SK-N-SH (cell line): ENCODE data around the gene SCAPER. TPM values are rescaled to one million over a fixed set of nuclear protein-coding genes. Genes with fewer than 3 reads are reported as not detected.

Experiments used
- CTCF ChIA-PET: fragments of 300-600, 350-600 bp; formaldehyde crosslinking; extraction: SDS; loops from one replicate; lab custom pipeline; 2021; lab: Yijun Ruan, JAX
- POLR2A ChIA-PET: fragments of 350-600 bp; sonication (Branson Sonifier 250); formaldehyde crosslinking; extraction: SDS; loops from one replicate; lab custom pipeline; 2020; ENCODE audit warnings: antibody characterized with exemption, inconsistent platforms; lab: Yijun Ruan, JAX
- DNase-seq: peaks from one replicate; pipeline ENCODE4 v3.0.0; 2012
- H2AFZ ChIP-seq: fragments of 200-600 bp; sonication (generic); 2 replicates; pipeline ENCODE4 v1.8.1; 2016; ENCODE audit warnings: antibody characterized with exemption, mild to moderate bottlenecking, low read depth
- H3F3A ChIP-seq: fragments of 200-600 bp; sonication (generic); replicated peaks from 2 replicates; pipeline ENCODE3; 2016; ENCODE audit warnings: antibody characterized with exemption, mild to moderate bottlenecking; ENCODE audit not compliant: insufficient read depth
- H3K27ac ChIP-seq, 2 experiments: fragments of 200-500 bp in 1 of 2; fragments of 200-600 bp in 1 of 2; sonication (Bioruptor generic) in 1 of 2; sonication (generic), shearing (Covaris generic) in 1 of 2; 2 replicates each; pipeline versions ENCODE4 v1.5.1 to v1.6.1; 2014 to 2016; ENCODE audit warnings: low read depth in 2 of 2, inconsistent platforms in 1 of 2, low read length in 1 of 2, mild to moderate bottlenecking in 1 of 2, mixed read lengths in 1 of 2
- H3K27me3 ChIP-seq: fragments of 200-600 bp; sonication (generic), shearing (Covaris generic); 2 replicates; pipeline ENCODE4 v1.6.1; 2016; ENCODE audit warnings: mixed run types; ENCODE audit not compliant: insufficient read depth
- H3K36me3 ChIP-seq, 2 experiments: fragments of 200-500 bp in 1 of 2; fragments of 200-600 bp in 1 of 2; sonication (Bioruptor generic) in 1 of 2; sonication (generic) in 1 of 2; replicated peaks in 1 of 2; 2 replicates each; pipeline versions ENCODE3 to v1.5.1; 2014 to 2016; ENCODE audit warnings: low read length in 1 of 2, mild to moderate bottlenecking in 1 of 2; ENCODE audit not compliant: insufficient read depth in 2 of 2, control insufficient read depth in 1 of 2
- H3K4me1 ChIP-seq, 2 experiments: fragments of 200-500 bp in 1 of 2; fragments of 200-600 bp in 1 of 2; sonication (Bioruptor generic) in 1 of 2; sonication (generic), shearing (Covaris generic) in 1 of 2; 2 replicates each; pipeline versions ENCODE4 v1.5.1 to v1.6.1; 2014 to 2016; ENCODE audit warnings: low read depth in 1 of 2, low read length in 1 of 2, mixed run types in 1 of 2; ENCODE audit not compliant: insufficient read depth in 2 of 2, control insufficient read depth in 1 of 2
- H3K4me2 ChIP-seq: fragments of 200-600 bp; sonication (generic), shearing (Covaris generic); 2 replicates; pipeline ENCODE4 v1.6.1; 2017; ENCODE audit warnings: mixed run types
- H3K4me3 ChIP-seq, 2 experiments: fragments of 200-500 bp in 1 of 2; fragments of 200-600 bp in 1 of 2; sonication (Bioruptor generic) in 1 of 2; sonication (generic), shearing (Covaris generic) in 1 of 2; 2 replicates each; pipeline versions ENCODE4 v1.5.1 to v1.8.1; 2014 to 2016; ENCODE audit warnings: low read depth in 2 of 2, inconsistent platforms in 1 of 2, low read length in 1 of 2, mild to moderate bottlenecking in 1 of 2, mixed read lengths in 1 of 2, moderate library complexity in 1 of 2
- H3K79me2 ChIP-seq: fragments of 200-600 bp; sonication (generic); 2 replicates; pipeline ENCODE4 v1.8.1; 2017; ENCODE audit warnings: mild to moderate bottlenecking; ENCODE audit not compliant: insufficient read depth
- H3K9ac ChIP-seq: fragments of 200-600 bp; sonication (generic); 2 replicates; pipeline ENCODE4 v1.6.1; 2017; ENCODE audit warnings: mixed run types
- H3K9me2 ChIP-seq: fragments of 200-600 bp; sonication (generic); 2 replicates; pipeline ENCODE4 v1.6.1; 2017; ENCODE audit warnings: mixed run types
- H3K9me3 ChIP-seq: fragments of 200-600 bp; sonication (generic); 2 replicates; pipeline ENCODE4 v1.6.1; 2017; ENCODE audit warnings: mixed run types, mild to moderate bottlenecking, moderate library complexity
- H4K20me1 ChIP-seq: fragments of 200-600 bp; sonication (generic); 2 replicates; pipeline ENCODE4 v1.6.1; 2017; ENCODE audit warnings: mild to moderate bottlenecking, mixed run types; ENCODE audit not compliant: insufficient read depth
- ELF1 ChIP-seq: IDR thresholded peaks from 2 replicates; pipeline ENCODE4 v1.4.0; 2012
- EZH2phosphoT487 ChIP-seq: fragments of 200-600 bp; sonication (generic); IDR thresholded peaks from 2 replicates; pipeline ENCODE4 v1.6.1; 2017; ENCODE audit warnings: low read depth, mixed run types, mild to moderate bottlenecking, antibody characterized with exemption, moderate library complexity, borderline replicate concordance
- FOXM1 ChIP-seq: IDR thresholded peaks from 2 replicates; pipeline ENCODE4 v1.4.0; 2012; ENCODE audit warnings: low read depth, mild to moderate bottlenecking
- GABPA ChIP-seq: IDR thresholded peaks from 2 replicates; pipeline ENCODE4 v1.4.0; 2012; ENCODE audit warnings: low read depth, mild to moderate bottlenecking
- POLR2AphosphoS5 ChIP-seq: IDR thresholded peaks from 2 replicates; pipeline ENCODE4 v1.6.1; 2012; ENCODE audit warnings: low read depth, low read length
- RAD21 ChIP-seq: IDR thresholded peaks from 2 replicates; pipeline ENCODE4 v1.6.1; 2012; ENCODE audit warnings: mild to moderate bottlenecking, low read length
- TAF1 ChIP-seq: IDR thresholded peaks from 2 replicates; pipeline ENCODE4 v1.6.1; 2012; ENCODE audit warnings: low read depth, mild to moderate bottlenecking, low read length, moderate library complexity, borderline replicate concordance
- TCF12 ChIP-seq: IDR thresholded peaks from 2 replicates; pipeline ENCODE4 v1.4.0; 2012
- TEAD4 ChIP-seq: IDR thresholded peaks from 2 replicates; pipeline ENCODE4 v1.4.0; 2012; ENCODE audit warnings: mild to moderate bottlenecking, borderline replicate concordance; ENCODE audit not compliant: insufficient read depth
- YY1 ChIP-seq: IDR thresholded peaks from 2 replicates; pipeline ENCODE4 v1.4.0; 2012; ENCODE audit warnings: low read depth, mild to moderate bottlenecking
- WGBS: methylation state at CpG from one replicate; pipeline ENCODE4 v1.1.6; 2017; ENCODE audit warnings: low lambda C conversion rate; 5-methylcytosine and 5-hydroxymethylcytosine counted together
- polyA plus RNA-seq, 3 experiments: library from polyadenylated mRNA; depleted of rRNA; stranded (reverse); fragments of >200 nt; gene quantifications; 2 replicates each; pipeline ENCODE4 v1.2.3, GENCODE V29; 2012
- TF ChIP-seq, protein P1 (sequence below): IDR thresholded peaks from 2 replicates; pipeline ENCODE4 v1.6.1; 2012; ENCODE audit warnings: mild to moderate bottlenecking, low read depth, low read length, moderate library complexity
- TF ChIP-seq, protein P2 (sequence below): IDR thresholded peaks from 2 replicates; pipeline ENCODE4 v1.4.0; 2012; ENCODE audit warnings: low read depth
- TF ChIP-seq, protein P3 (sequence below): IDR thresholded peaks from 2 replicates; pipeline ENCODE4 v1.4.0; 2012; ENCODE audit warnings: low read depth, borderline replicate concordance
- TF ChIP-seq, protein P4 (sequence below): fragments of 150-350 bp; IDR thresholded peaks from 2 replicates; pipeline ENCODE4 v1.6.1; 2016; ENCODE audit warnings: mild to moderate bottlenecking, low read depth, low read length
- TF ChIP-seq, protein P5 (sequence below): fragments of 200-600 bp; sonication (generic); IDR thresholded peaks from 2 replicates; pipeline ENCODE4 v1.6.1; 2017; ENCODE audit warnings: antibody characterized with exemption, mild to moderate bottlenecking, moderate library complexity

The SCAPER gene
- polyA plus RNA-seq, 1 of the 3 experiments (the other 2 are of a cell fraction): 1.8 TPM

DNA sequence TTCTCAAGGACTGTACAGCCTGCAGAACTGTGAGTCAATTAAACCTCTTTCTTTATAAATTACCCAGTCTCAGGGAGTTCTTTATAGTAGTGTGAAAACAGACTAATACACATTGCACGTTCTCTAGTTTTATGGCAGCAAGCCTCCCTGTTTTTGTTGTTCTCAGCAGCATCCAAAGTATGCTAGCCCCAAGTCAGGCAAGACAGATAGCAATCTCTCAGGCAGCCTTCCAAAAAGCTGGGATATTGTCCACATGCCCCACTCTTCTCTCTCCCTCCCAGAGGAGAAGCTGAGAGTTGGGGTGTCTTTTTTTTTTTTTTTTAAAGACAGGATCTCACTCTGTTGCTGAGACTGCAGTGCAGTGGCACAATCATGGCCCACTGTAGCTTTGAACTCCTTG lies 438.0 kb downstream of the SCAPER start (continued):
- TF ChIP-seq, protein P1, sequence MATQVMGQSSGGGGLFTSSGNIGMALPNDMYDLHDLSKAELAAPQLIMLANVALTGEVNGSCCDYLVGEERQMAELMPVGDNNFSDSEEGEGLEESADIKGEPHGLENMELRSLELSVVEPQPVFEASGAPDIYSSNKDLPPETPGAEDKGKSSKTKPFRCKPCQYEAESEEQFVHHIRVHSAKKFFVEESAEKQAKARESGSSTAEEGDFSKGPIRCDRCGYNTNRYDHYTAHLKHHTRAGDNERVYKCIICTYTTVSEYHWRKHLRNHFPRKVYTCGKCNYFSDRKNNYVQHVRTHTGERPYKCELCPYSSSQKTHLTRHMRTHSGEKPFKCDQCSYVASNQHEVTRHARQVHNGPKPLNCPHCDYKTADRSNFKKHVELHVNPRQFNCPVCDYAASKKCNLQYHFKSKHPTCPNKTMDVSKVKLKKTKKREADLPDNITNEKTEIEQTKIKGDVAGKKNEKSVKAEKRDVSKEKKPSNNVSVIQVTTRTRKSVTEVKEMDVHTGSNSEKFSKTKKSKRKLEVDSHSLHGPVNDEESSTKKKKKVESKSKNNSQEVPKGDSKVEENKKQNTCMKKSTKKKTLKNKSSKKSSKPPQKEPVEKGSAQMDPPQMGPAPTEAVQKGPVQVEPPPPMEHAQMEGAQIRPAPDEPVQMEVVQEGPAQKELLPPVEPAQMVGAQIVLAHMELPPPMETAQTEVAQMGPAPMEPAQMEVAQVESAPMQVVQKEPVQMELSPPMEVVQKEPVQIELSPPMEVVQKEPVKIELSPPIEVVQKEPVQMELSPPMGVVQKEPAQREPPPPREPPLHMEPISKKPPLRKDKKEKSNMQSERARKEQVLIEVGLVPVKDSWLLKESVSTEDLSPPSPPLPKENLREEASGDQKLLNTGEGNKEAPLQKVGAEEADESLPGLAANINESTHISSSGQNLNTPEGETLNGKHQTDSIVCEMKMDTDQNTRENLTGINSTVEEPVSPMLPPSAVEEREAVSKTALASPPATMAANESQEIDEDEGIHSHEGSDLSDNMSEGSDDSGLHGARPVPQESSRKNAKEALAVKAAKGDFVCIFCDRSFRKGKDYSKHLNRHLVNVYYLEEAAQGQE: no peak

DNA sequence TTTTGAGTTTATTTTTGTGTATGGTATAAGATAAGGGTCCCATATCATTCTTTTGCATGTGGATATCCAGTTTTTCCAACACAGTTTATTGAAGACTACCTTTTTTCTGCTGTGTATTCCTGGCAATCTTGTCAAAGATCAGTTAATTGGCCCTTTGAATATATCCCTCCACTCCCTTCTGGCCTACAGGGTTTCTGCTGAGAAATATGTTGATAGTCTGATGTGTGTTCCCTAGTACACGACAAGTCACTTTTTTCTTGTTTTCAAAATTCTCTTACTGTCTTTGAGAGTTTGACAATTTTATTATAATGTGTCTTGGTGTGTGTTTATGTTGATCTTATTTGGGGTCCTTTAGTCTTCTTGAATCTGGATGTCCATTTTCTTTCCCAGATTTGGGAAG lies 439.4 kb downstream of the SCAPER start:
- Histone ChIP-seq H3F3A (no peaks in the 10 kb centered on the region), H3K36me3 (peaks cover 0 to 4% of the 10 kb centered on the region in 2 experiments), H3K27ac (no peak overlapping the region), H3K4me2 (no peak overlapping the region), H3K27me3 (no peaks in the 10 kb centered on the region), H4K20me1 (no peaks in the 10 kb centered on the region), H3K79me2 (no peaks in the 10 kb centered on the region), H3K9me3 (no peaks in the 10 kb centered on the region; the same call in 1 of the 2 replicates), H3K9me2 (no peaks in the 10 kb centered on the region), H3K9ac (no peak overlapping the region), H3K4me3 (no peak overlapping the region), H3K4me1 (no peaks in the 10 kb centered on the region), H2AFZ (no peak overlapping the region)
- TF ChIP-seq TEAD4 (no peak), TCF12 (no peak), RAD21 (no peak), EZH2phosphoT487 (no peak), TAF1 (no peak), FOXM1 (no peak), ELF1 (no peak), YY1 (no peak), POLR2AphosphoS5 (no peak), GABPA (no peak)
- TF ChIP-seq, protein P2, sequence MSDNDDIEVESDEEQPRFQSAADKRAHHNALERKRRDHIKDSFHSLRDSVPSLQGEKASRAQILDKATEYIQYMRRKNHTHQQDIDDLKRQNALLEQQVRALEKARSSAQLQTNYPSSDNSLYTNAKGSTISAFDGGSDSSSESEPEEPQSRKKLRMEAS: no peak
- TF ChIP-seq, protein P3, sequence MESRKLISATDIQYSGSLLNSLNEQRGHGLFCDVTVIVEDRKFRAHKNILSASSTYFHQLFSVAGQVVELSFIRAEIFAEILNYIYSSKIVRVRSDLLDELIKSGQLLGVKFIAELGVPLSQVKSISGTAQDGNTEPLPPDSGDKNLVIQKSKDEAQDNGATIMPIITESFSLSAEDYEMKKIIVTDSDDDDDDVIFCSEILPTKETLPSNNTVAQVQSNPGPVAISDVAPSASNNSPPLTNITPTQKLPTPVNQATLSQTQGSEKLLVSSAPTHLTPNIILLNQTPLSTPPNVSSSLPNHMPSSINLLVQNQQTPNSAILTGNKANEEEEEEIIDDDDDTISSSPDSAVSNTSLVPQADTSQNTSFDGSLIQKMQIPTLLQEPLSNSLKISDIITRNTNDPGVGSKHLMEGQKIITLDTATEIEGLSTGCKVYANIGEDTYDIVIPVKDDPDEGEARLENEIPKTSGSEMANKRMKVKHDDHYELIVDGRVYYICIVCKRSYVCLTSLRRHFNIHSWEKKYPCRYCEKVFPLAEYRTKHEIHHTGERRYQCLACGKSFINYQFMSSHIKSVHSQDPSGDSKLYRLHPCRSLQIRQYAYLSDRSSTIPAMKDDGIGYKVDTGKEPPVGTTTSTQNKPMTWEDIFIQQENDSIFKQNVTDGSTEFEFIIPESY: no peak
- TF ChIP-seq, protein P4, sequence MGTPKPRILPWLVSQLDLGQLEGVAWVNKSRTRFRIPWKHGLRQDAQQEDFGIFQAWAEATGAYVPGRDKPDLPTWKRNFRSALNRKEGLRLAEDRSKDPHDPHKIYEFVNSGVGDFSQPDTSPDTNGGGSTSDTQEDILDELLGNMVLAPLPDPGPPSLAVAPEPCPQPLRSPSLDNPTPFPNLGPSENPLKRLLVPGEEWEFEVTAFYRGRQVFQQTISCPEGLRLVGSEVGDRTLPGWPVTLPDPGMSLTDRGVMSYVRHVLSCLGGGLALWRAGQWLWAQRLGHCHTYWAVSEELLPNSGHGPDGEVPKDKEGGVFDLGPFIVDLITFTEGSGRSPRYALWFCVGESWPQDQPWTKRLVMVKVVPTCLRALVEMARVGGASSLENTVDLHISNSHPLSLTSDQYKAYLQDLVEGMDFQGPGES: no peak
- TF ChIP-seq, protein P5, sequence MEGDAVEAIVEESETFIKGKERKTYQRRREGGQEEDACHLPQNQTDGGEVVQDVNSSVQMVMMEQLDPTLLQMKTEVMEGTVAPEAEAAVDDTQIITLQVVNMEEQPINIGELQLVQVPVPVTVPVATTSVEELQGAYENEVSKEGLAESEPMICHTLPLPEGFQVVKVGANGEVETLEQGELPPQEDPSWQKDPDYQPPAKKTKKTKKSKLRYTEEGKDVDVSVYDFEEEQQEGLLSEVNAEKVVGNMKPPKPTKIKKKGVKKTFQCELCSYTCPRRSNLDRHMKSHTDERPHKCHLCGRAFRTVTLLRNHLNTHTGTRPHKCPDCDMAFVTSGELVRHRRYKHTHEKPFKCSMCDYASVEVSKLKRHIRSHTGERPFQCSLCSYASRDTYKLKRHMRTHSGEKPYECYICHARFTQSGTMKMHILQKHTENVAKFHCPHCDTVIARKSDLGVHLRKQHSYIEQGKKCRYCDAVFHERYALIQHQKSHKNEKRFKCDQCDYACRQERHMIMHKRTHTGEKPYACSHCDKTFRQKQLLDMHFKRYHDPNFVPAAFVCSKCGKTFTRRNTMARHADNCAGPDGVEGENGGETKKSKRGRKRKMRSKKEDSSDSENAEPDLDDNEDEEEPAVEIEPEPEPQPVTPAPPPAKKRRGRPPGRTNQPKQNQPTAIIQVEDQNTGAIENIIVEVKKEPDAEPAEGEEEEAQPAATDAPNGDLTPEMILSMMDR: no peak
- ChIA-PET CTCF (no interaction called here), POLR2A (no interaction called here)
- 91% methylated on average over 1 of the region's 1 CpG for WGBS
- DNase-seq: no peak
